ENCODE data around the gene NBL1.

GRCh38 chr1:19644681-19645410 is 735 bp downstream of the NBL1 start:
- TF ChIP-seq MAX (IDR thresholded peaks at IDR 0.05) (no peak), CTCF (IDR thresholded peaks at IDR 0.05; ENCODE audit: low read depth, low read length, missing input control) (no peak), TAF1 (conservative IDR thresholded peaks at IDR 0.05) (no peak), REST (IDR thresholded peaks at IDR 0.05) (no peak)
